Daoy (cell line): Measurements from ENCODE around the gene OR2T10. TPM values are rescaled to one million over a fixed set of nuclear protein-coding genes. Genes with fewer than 3 reads are reported as not detected.
"Not testable (repeated sequence)": the region's sequence is repeated elsewhere in the genome, so short reads cannot be mapped to it uniquely, and the experiment has no call there.

Source experiments
- DNase-seq: peaks from one replicate; pipeline ENCODE4 v3.0.0-alpha.2; 2015; ENCODE audit warnings: low read depth
- total RNA-seq: library from RNA; depleted of rRNA; stranded (reverse); fragments of >200 nt; shearing (Covaris generic); gene quantifications from 2 replicates; pipeline ENCODE4 v1.2.3, GENCODE V29; 2014; rRNA removed

Gene OR2T10
- not detected in 2 replicates for total RNA-seq

DNA sequence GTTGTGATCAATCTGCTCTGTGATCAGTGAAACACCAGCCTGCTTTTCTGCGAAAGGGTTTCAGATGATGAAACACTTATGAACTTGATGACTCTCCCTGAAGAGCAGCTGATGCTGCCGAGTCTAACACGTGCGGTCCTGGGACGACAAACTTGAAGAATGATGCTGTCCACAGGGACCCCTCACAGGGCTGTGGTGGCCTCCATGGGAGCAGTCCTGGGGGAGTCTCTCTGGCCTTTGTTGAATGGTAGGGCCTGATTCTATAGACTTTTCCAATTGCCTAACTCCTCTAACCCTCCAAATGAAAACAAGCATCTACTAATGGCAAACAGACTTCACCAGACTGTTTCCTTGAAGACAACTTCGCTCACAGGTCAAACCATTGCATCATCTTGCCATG is at the start of gene OR2T10:
TSS of gene OR2T10 (minus strand) at position 112 of the 400 bp plus-strand sequence. CDS start 3,932 bp downstream, outside the sequence.
- peak; percentile 7 for DNase-seq

DNA sequence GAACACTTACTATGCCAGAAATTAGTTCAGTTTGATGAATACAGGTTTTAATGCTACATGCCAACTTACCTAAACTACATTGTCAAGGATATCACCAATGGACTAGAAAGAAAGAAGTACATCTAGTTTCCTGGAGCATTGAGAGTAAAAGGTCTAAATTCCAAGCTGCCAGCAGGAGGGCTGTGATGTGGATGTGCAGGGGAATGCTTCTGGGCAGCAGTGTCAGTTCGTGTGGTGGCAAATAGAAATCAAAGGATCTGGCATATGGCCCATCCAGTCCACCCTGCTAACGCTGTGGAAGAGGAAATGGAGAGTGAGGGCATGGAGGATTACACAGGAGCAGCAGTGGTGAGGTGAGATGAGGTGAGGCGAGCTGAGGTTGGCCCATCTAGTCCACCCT is 47.7 kb upstream of the OR2T10 start, which contains the start of gene OR2T35:
TSS of gene OR2T35 (minus strand) at position 101 of the 400 bp plus-strand sequence. CDS start 6,020 bp downstream, outside the sequence.
- DNase-seq = not testable (repeated sequence)

DNA sequence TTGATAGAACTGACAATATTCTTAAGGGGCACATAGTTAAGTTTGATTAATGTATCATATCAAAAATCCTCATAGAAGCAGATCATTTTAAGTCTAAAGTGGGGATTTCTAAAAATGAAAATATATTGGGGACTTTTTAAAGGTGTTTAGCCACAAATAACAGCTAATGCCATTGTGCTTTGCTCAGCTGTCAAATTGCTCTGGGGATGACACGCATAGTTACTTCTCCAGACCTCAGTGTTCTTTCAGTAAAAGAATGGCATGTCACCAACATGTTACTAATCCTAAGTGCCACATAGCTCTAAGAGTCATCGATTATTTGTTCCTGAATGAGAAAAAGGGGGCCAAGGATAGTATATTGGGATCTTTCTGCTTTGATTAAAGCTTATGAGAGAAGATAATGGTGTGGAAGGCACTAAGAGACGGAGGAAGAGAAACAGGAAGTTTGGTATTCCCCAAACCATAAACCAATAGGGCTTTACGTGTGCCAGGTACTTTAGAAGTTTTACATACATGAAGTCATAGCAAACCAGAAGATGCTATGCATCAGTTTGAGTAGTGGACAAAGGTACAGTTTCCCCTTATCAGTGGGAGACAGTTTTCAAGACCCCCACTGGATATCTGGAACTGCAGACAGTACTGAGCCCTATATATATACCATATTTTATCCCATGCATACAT is 45.6 kb upstream of the OR2T10 start:
- DNase-seq = not testable (repeated sequence)

DNA sequence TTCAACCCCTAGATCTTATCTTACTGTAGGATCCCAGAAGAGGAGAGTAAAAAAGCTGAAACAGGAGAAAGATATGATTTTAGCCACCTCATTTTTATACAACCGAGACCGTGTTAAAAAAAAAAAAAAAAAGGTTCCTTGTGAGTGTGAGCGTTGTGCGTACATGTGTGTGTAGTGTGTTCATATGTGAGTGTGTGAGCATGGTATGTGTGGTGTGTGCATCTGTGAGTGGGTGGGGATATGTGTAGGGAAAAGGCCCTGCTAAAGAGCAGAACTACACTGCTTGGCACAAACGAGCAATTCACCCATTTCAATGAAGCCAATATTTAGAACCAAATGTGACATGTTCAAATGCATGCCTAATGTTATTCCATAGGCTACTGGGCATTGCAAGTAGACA is 44.1 kb upstream of the OR2T10 start:
- DNase-seq = not testable (repeated sequence)

- not testable (repeated sequence) for DNase-seq
These were observed 43.4 kb upstream of the OR2T10 start for GRCh38 chr1:248640906-248641305.

DNA sequence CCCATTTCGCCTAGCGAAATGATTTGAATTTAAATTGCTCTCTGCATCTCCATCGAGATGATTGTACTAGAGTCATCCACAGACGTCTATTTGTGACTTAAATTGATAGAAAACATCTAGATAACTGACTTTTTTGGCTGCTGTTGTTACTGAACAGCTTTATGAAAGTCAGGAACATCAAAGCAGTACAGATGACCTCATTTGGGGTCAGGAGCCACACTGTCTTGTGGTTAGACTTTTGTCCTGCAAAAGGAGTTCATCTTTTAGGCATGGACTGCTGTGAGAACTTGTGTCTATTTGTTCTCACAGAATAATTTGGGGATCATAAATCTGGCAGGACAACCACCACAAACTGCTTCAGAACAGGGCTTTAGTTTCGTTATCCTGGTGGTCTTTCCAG is 42.2 kb upstream of the OR2T10 start:
- not testable (repeated sequence) for DNase-seq

DNA sequence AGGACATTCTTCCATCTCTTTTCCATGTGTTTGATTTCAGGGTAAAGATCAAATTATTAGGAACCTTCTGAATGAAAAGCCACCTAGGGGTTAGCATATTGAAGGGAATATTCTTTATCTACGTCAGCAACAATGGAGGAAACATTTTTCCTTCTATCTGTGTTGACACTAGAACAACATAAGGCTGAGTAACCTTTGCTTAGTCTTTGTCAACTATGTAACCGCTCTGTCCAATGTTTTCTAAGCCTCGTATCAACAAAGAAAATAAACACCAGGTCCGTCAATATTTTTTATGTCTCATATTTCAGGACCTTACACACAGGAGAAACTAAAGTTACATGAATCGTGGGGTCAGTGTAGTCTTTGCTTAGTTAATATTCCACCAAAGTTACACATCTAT is 39.1 kb upstream of the OR2T10 start:
- DNase-seq = not testable (repeated sequence)

DNA sequence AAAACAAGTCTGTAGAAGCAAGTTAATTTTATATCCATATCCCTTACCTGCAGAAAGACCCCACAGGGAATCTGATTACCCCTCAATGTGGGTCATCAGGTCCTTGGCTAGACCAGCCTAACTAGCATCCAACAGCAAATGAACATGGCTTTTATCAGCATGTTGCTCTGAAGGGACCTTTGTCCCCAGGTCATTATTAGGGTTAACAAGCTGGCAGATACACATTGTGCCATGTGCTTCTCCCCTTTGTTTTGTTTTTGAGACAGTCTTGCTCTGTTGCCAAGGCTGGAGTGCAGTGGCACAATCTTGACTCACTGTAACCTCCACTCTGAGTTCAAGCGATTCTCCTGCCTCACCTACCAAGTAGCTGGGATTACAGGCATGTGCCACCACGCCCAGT is 37.5 kb upstream of the OR2T10 start, which contains the start of gene OR2T11:
TSS of gene OR2T11 (minus strand) at position 101 of the 400 bp plus-strand sequence. CDS start 7,963 bp downstream, outside the sequence.
- not testable (repeated sequence) for DNase-seq

- DNase-seq = peak; percentile 44
These were observed 34.0 kb upstream of the OR2T10 start for GRCh38 chr1:248631354-248632008.

- no peak for DNase-seq
These were observed 33.1 kb upstream of the OR2T10 start for GRCh38 chr1:248630551-248630950.

DNA sequence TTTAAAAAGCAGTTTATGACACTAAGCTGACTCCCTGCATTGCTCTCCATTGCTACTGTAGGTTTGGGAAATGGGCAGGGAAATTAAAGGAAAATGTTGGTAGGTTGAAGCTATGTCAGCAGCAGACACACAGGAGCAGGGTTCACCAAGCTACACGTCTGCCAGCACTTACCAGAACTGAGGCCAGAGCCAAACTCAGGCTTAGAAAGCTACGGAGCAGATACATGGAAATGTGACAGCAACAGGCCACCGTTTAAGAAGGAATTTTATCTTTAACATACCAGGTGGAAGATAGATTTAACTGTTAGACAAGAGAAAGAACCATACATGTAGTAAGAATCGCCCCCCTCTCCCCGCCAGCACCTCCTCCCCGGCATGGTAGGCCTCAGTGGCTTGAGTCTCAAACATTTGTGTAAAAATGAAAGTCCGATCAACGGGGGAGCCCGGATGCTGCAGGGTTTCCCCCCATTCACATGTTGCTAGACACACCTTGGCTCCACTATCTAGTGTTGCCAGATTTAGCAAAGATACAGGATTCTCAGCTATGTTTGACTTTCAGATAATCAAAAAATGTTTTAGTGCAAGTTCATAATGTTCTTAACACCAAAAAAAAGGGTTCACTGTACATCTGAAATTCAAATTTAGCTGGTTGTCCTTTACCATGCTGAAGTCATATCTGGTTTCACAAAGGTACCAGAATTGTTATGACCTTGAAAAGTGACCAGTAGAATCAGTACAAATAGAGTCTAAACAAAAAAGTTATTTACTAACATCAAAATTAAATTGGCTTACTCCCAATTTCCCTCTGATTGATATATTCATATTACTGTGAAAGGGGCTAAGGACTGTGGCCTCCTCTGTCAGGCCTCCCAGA is 30.7 kb upstream of the OR2T10 start:
- no peak for DNase-seq

DNA sequence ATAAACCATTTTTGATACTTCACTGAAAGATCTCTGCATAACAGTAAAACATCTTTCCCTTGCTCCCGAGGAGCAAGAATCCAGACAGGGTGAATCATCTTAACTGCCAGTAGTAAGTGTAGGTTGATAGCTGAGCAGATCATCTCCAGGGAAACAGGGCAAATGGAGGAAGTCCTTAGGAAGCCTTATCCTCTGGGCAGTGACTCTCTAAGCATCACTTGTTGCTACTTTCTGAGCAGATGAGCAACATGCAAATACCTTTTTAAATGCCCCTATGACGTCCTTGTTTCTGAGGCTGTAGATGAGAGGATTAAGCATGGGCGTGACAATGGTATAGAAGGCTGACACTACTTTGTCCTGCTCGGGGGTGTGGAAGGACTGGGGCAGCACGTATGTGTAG is 28.5 kb upstream of the OR2T10 start:
- no peak for DNase-seq

- no peak for DNase-seq
These were observed 27.7 kb upstream of the OR2T10 start for GRCh38 chr1:248625166-248625565.

GRCh38 chr1:248622570-248623001 is 25.1 kb upstream of the OR2T10 start:
- DNase-seq = peak; percentile 46

GRCh38 chr1:248621770-248622169 is 24.3 kb upstream of the OR2T10 start:
- no peak for DNase-seq

DNA sequence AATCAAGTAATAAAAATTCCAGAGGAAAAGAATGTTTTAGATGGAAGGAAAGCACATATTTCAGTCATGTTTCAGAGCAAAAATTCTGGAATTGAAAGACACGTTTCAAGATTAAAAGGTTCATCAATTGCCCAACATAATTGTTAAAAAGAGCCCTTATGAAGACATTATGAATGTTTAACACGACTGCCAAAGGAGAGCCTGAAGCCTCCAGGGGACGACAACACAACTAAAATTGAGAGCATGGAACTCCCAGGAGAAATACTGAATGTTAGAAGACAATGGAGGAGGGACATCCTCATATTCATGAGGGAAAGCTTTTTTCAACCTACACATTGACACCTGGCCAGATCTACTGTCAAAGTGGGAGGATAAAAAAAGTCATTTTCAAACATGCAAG is 21.4 kb upstream of the OR2T10 start:
- peak; percentile 46 for DNase-seq

GRCh38 chr1:248618119-248618518 is 20.6 kb upstream of the OR2T10 start:
- DNase-seq = no peak

GRCh38 chr1:248613742-248614141 is 16.2 kb upstream of the OR2T10 start:
- DNase-seq = no peak

DNA sequence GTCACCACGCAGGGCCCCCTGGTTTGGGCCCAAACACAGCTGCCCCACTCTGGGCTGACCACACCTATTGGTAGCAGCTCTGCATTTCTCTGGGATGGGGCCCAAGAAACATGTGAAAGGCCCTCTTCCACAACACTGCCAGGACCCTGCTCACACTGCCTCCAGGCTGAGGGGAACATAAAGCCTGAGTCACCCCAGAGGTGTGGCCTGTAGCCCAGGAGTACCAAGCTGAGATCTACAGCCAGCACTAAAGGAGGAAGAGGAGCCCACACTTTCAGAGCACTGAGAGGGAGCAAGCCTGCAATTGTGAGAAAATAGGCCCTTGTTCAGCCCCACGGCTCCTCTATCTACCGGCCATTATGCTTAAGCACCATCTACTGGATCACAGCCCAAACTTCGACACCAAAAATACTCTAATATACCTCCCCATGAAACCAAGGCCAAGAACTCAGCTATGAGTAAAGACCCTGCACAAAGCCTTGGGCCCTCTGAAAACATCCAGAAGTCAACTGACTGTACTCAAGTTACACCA is 14.4 kb upstream of the OR2T10 start:
- peak; percentile 40 for DNase-seq

DNA sequence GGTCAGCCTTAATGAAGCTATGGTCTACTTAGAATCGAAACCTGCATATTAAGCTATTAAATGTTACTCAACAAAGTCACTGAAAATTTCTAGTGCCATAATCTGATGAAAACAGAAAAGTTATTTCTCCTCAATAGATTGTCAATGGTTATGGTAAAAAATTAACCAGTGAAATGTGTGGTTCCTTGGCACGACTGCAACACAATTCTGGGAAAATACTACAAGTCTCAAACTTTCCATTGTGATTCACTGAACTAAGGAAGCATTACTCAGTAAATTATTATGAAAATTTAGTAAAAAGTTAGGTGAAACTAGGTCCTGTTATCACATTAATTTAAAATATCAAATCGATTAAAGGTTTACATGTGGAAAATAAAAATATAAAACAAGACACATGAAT is 12.8 kb upstream of the OR2T10 start:
- DNase-seq = no peak

DNA sequence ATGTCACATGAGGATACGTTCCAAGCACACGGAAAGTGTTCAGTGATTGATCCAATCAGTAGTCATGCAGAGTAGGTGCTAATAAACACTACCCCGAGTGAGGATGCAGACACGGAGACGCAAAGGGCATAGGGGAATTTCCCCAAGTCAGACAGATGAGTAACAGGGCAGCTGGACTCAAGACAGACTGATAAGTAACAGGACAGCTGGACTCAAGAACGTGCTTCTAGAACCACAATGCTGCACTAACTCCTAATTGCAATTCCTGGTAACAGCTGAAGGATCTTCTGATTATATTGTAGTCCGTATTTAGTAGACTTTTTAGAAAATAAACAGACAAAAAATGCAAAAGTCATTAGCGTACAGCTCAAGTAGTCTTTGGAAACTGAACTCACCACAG is 1.9 kb upstream of the OR2T10 start:
- peak; percentile 32 for DNase-seq

DNA sequence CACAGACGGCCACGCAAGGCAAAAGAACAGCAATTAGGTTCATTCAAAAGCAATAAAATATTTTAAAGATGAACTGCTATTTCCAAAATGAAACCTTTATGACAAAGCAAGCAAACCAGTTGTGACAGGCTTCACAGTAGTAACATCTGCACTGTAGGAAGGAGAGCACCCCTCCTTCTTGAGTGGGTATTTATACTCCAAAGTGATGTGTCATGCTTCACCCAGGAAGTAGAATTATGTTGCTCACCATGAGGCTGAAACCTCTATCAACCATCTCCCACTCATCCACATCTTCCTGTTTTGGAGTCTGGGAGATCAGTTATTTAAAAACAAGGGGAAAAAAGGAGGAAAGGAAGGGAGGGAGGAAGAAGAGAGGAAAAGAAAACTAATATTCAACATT is 885 bp downstream of the OR2T10 start:
- DNase-seq = peak; percentile 21
